ENCODE results near the gene OXLD1. TPM values are rescaled to one million over a fixed set of nuclear protein-coding genes. Genes with fewer than 3 reads are reported as not detected.

OXLD1 gene
- total and polyA plus RNA-seq, 4 donors: 11.2 to 26.4 (median 19.0) TPM

DNA sequence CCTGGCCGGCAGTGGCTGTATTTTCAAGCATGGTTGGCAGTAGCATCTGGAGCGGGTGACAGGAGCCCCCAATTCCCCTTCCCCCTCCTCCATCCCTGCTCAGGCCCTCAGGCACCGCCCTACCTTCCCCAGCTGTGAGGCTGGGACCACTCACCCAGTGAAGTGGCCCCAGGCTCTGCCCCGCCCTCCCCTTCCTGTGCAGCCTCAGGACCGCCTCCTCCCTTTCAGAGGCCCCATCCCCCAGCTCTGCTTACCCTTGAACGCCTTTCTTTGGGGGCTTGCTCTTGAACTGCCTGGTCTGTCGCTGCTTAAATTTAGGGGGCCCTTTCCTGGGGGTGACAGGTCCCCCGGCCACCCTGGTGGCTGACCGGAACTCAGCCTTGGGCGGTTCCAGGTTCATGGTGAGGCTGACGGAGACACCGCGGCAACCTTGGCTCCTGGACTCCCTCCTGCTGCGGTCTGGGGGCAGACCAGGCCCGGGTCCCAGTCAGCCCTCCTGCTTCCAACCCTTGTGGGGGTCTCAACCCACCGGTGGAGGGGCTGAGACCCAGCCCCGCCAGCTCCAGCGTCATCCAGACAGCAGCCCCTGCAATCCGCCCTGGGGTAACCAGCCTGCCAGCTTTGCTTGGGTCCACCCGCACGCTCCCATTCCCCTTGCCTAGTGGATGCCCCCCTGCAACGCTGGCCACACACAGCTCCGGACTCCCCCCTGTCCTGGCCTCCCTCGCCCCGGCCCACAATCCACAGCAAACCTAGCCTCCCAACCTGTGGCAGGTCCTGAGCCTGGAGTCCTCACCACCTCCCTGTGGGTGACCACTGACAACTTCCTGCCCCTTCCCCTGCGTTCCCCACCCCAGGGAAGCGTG, 13.3 kb downstream of the OXLD1 start:
- WGBS: 59% methylated on average over 27 of the region's 27 CpGs
- Histone ChIP-seq H3K4me1 (ENCODE audit: control insufficient read depth in 4 of 4, insufficient read depth in 4 of 4, low read length in 3 of 4) (peaks cover 0 to 3% (median 0%) of the 10 kb centered on the region in 4 donors), H3K36me3 (ENCODE audit: control insufficient read depth in 4 of 4, insufficient read depth in 3 of 4, low read depth in 1 of 4, low read length in 3 of 4) (no peaks in the 10 kb centered on the region), H3K27me3 (ENCODE audit: control insufficient read depth in 4 of 4, insufficient read depth in 4 of 4, low read length in 3 of 4) (peaks cover 0 to 4% (median 2%) of the 10 kb centered on the region in 4 donors), H3K9ac (ENCODE audit: low read depth in 1 of 2, low read length in 2 of 2) (no peak overlapping the region), H3K27ac (ENCODE audit: low read depth in 1 of 2, low read length in 2 of 2) (no peak overlapping the region), H3K4me3 (ENCODE audit: low read depth in 1 of 3, low read length in 3 of 3) (no peak overlapping the region), H3K9me3 (ENCODE audit: control insufficient read depth in 4 of 4, low read length in 3 of 4) (peaks cover 0 to 5% (median 2%) of the 10 kb centered on the region in 4 donors)
- no peak for DNase-seq (ENCODE audit: low spot score)
- TF ChIP-seq HNF4G (IDR thresholded peaks at IDR 0.05): no peak
- no peak for TF ChIP-seq RXRA (IDR thresholded peaks at IDR 0.05)
- no peak for TF ChIP-seq RAD21 (IDR thresholded peaks at IDR 0.05)
- no peak for TF ChIP-seq FOXA1 (IDR thresholded peaks at IDR 0.05)
- no peak for TF ChIP-seq YY1 (IDR thresholded peaks at IDR 0.05)
- no peak for TF ChIP-seq FOXA2 (IDR thresholded peaks at IDR 0.05)
- TF ChIP-seq NR2F2 (IDR thresholded peaks at IDR 0.05): no peak
- TF ChIP-seq HNF4A (conservative IDR thresholded peaks at IDR 0.05): no peak
- no peak for TF ChIP-seq EGR1 (IDR thresholded peaks at IDR 0.05; ENCODE audit: low read depth in 2 of 2)
- TF ChIP-seq, protein P1, sequence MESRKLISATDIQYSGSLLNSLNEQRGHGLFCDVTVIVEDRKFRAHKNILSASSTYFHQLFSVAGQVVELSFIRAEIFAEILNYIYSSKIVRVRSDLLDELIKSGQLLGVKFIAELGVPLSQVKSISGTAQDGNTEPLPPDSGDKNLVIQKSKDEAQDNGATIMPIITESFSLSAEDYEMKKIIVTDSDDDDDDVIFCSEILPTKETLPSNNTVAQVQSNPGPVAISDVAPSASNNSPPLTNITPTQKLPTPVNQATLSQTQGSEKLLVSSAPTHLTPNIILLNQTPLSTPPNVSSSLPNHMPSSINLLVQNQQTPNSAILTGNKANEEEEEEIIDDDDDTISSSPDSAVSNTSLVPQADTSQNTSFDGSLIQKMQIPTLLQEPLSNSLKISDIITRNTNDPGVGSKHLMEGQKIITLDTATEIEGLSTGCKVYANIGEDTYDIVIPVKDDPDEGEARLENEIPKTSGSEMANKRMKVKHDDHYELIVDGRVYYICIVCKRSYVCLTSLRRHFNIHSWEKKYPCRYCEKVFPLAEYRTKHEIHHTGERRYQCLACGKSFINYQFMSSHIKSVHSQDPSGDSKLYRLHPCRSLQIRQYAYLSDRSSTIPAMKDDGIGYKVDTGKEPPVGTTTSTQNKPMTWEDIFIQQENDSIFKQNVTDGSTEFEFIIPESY (IDR thresholded peaks at IDR 0.05): no peak
- TF ChIP-seq, protein P2, sequence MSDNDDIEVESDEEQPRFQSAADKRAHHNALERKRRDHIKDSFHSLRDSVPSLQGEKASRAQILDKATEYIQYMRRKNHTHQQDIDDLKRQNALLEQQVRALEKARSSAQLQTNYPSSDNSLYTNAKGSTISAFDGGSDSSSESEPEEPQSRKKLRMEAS (IDR thresholded peaks at IDR 0.05): no peak
- no peak for TF ChIP-seq GABPA (IDR thresholded peaks at IDR 0.05 in 1 of 2, conservative IDR thresholded peaks at IDR 0.05 in 1 of 2)
- TF ChIP-seq, protein P3, sequence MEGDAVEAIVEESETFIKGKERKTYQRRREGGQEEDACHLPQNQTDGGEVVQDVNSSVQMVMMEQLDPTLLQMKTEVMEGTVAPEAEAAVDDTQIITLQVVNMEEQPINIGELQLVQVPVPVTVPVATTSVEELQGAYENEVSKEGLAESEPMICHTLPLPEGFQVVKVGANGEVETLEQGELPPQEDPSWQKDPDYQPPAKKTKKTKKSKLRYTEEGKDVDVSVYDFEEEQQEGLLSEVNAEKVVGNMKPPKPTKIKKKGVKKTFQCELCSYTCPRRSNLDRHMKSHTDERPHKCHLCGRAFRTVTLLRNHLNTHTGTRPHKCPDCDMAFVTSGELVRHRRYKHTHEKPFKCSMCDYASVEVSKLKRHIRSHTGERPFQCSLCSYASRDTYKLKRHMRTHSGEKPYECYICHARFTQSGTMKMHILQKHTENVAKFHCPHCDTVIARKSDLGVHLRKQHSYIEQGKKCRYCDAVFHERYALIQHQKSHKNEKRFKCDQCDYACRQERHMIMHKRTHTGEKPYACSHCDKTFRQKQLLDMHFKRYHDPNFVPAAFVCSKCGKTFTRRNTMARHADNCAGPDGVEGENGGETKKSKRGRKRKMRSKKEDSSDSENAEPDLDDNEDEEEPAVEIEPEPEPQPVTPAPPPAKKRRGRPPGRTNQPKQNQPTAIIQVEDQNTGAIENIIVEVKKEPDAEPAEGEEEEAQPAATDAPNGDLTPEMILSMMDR (IDR thresholded peaks at IDR 0.05; ENCODE audit: low read depth, low read length, missing input control): no peak
- TF ChIP-seq, protein P4, sequence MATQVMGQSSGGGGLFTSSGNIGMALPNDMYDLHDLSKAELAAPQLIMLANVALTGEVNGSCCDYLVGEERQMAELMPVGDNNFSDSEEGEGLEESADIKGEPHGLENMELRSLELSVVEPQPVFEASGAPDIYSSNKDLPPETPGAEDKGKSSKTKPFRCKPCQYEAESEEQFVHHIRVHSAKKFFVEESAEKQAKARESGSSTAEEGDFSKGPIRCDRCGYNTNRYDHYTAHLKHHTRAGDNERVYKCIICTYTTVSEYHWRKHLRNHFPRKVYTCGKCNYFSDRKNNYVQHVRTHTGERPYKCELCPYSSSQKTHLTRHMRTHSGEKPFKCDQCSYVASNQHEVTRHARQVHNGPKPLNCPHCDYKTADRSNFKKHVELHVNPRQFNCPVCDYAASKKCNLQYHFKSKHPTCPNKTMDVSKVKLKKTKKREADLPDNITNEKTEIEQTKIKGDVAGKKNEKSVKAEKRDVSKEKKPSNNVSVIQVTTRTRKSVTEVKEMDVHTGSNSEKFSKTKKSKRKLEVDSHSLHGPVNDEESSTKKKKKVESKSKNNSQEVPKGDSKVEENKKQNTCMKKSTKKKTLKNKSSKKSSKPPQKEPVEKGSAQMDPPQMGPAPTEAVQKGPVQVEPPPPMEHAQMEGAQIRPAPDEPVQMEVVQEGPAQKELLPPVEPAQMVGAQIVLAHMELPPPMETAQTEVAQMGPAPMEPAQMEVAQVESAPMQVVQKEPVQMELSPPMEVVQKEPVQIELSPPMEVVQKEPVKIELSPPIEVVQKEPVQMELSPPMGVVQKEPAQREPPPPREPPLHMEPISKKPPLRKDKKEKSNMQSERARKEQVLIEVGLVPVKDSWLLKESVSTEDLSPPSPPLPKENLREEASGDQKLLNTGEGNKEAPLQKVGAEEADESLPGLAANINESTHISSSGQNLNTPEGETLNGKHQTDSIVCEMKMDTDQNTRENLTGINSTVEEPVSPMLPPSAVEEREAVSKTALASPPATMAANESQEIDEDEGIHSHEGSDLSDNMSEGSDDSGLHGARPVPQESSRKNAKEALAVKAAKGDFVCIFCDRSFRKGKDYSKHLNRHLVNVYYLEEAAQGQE (IDR thresholded peaks at IDR 0.05): no peak
- no peak for TF ChIP-seq JUND (IDR thresholded peaks at IDR 0.05)
